Amygdala (tissue), 56 donors: ENCODE measurements around the gene TPR.

Source experiments
- DNase-seq, 56 donors: peaks; one replicate each; lab custom pipeline; 2025; lab: John Stamatoyannopoulos, UW

Gene TPR

GRCh38 chr1:186330758-186331157, 44.3 kb downstream of the TPR start:
- no peak for DNase-seq

GRCh38 chr1:186327331-186327730, 47.7 kb downstream of the TPR start:
- DNase-seq = no peak

GRCh38 chr1:186326009-186326408, 49.0 kb downstream of the TPR start:
- DNase-seq = no peak

- DNase-seq = no peak
Measured at GRCh38 chr1:186325239-186325638, 49.8 kb downstream of the TPR start.

- DNase-seq = no peak
Measured at GRCh38 chr1:186323865-186324264, 51.2 kb downstream of the TPR start.

- DNase-seq = no peak
Measured at GRCh38 chr1:186315570-186315969, 59.5 kb downstream of the TPR start.

GRCh38 chr1:186311375-186312051, 63.5 kb downstream of the TPR start:
- no peak for DNase-seq

GRCh38 chr1:186310307-186310706, 64.7 kb downstream of the TPR start:
- no peak for DNase-seq

- no peak for DNase-seq
Measured at GRCh38 chr1:186308264-186309060, 66.6 kb downstream of the TPR start.

- DNase-seq = no peak
Measured at GRCh38 chr1:186307445-186307844, 67.6 kb downstream of the TPR start.

GRCh38 chr1:186306533-186306932, 68.5 kb downstream of the TPR start:
- DNase-seq = no peak

- peak in 1 of 56 donors; percentile 19 for DNase-seq
Measured at GRCh38 chr1:186304982-186305949, 69.8 kb downstream of the TPR start.

GRCh38 chr1:186303911-186304310, 71.1 kb downstream of the TPR start:
- no peak for DNase-seq

GRCh38 chr1:186302381-186302920, 72.6 kb downstream of the TPR start:
- DNase-seq = no peak

- DNase-seq = no peak
Measured at GRCh38 chr1:186301448-186301847, 73.6 kb downstream of the TPR start.

- no peak for DNase-seq
Measured at GRCh38 chr1:186300056-186300455, 75.0 kb downstream of the TPR start.

- no peak for DNase-seq
Measured at GRCh38 chr1:186299570-186299969, 75.5 kb downstream of the TPR start.

GRCh38 chr1:186298851-186299250, 76.2 kb downstream of the TPR start:
- DNase-seq = no peak

GRCh38 chr1:186297439-186298045, 77.5 kb downstream of the TPR start:
- DNase-seq = no peak

- no peak for DNase-seq
Measured at GRCh38 chr1:186295980-186296379, 79.1 kb downstream of the TPR start, which contains the start of gene PRG4. TSS of gene PRG4 (plus strand) at chr1:186296279.
